ENCODE results near the gene JDP2. TPM values are rescaled to one million over a fixed set of nuclear protein-coding genes. Genes with fewer than 3 reads are reported as not detected.

Gene JDP2
- total RNA-seq, 2 experiments from 2014 or later: 1.3 to 1.4 TPM

- no peak for DNase-seq
- H3K4me1 Mint-ChIP-seq (ENCODE audit: low read depth): no peaks in the 10 kb centered on the region
- H3K9me3 Mint-ChIP-seq: no peaks in the 10 kb centered on the region
- no peak overlapping the region for H3K4me3 Mint-ChIP-seq
- H3K36me3 Mint-ChIP-seq (ENCODE audit: low read depth): no peaks in the 10 kb centered on the region
- no peak overlapping the region for H3K27ac Mint-ChIP-seq
- no peak for TF ChIP-seq CTCF (IDR thresholded peaks at IDR 0.05)
- H3K27me3 Mint-ChIP-seq: peaks cover 1% of the 10 kb centered on the region
- ATAC-seq: no peak
- CTCF ChIA-PET: interaction anchor here (3.1 kb wide), 1 partner anchor 9 kb away, joined by 17 read pairs; no protein-coding TSS in a partner anchor
- intact Hi-C loops (cut with micrococcal nuclease): no loop called here
- POLR2A ChIA-PET: no interaction called here
Measured at GRCh38 chr14:75445236-75445635, 17.4 kb downstream of the JDP2 start.

DNA sequence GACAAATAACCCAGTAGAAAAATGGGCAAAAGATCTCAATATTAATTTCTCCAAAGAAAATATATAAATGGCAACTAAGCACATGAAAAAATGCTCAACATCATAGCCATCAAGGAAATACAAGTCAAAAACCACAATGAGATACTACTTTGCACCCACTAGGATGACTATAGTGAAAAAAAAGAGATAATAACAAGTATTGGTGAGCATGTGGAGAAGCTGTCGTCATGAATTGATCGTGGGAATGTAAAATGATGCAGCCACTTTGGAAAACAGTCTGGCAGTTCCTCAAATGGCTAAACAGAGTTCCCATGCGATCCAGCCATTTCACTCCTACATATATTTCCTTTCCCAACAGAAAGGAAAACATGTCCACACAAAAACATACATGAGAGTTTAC lies 18.1 kb downstream of the JDP2 start:
- no peak for TF ChIP-seq CTCF (IDR thresholded peaks at IDR 0.05)
- intact Hi-C loops (cut with micrococcal nuclease): no loop called here
- no peak overlapping the region for H3K27ac Mint-ChIP-seq
- DNase-seq: no peak
- ChIA-PET POLR2A (interaction anchor here (0.6 to 1.2 kb wide), 2 partner anchors 41 to 109 kb away, joined by 3 read pairs; no protein-coding TSS in a partner anchor), CTCF (no interaction called here)
- no peaks in the 10 kb centered on the region for H3K9me3 Mint-ChIP-seq
- ATAC-seq: no peak
- peaks cover 2% of the 10 kb centered on the region for H3K27me3 Mint-ChIP-seq
- no peak overlapping the region for H3K4me3 Mint-ChIP-seq
- no peaks in the 10 kb centered on the region for H3K36me3 Mint-ChIP-seq (ENCODE audit: low read depth)
- H3K4me1 Mint-ChIP-seq (ENCODE audit: low read depth): no peaks in the 10 kb centered on the region

GRCh38 chr14:75446447-75446846 lies 18.6 kb downstream of the JDP2 start:
- no peak overlapping the region for H3K4me3 Mint-ChIP-seq
- ChIA-PET CTCF (interaction anchor here (1.2 kb wide), 1 partner anchor 10 kb away, joined by 3 read pairs; no protein-coding TSS in a partner anchor), POLR2A (interaction anchor here (0.6 to 1.2 kb wide), 3 partner anchors 31 to 109 kb away, joined by 3 read pairs; no protein-coding TSS in a partner anchor)
- no peaks in the 10 kb centered on the region for H3K36me3 Mint-ChIP-seq (ENCODE audit: low read depth)
- peaks cover 3% of the 10 kb centered on the region for H3K27me3 Mint-ChIP-seq
- DNase-seq (no peak), ATAC-seq (no peak)
- H3K27ac Mint-ChIP-seq: no peak overlapping the region
- no peaks in the 10 kb centered on the region for H3K9me3 Mint-ChIP-seq
- no peak for TF ChIP-seq CTCF (IDR thresholded peaks at IDR 0.05)
- no peaks in the 10 kb centered on the region for H3K4me1 Mint-ChIP-seq (ENCODE audit: low read depth)
- intact Hi-C loops (cut with micrococcal nuclease): no loop called here

GRCh38 chr14:75448209-75448608 lies 20.4 kb downstream of the JDP2 start:
- TF ChIP-seq CTCF (IDR thresholded peaks at IDR 0.05): no peak
- ATAC-seq: no peak
- Mint-ChIP-seq H3K4me1 (ENCODE audit: low read depth) (no peaks in the 10 kb centered on the region), H3K36me3 (ENCODE audit: low read depth) (no peaks in the 10 kb centered on the region), H3K4me3 (no peak overlapping the region), H3K27ac (no peak overlapping the region), H3K27me3 (peaks cover 3% of the 10 kb centered on the region), H3K9me3 (no peaks in the 10 kb centered on the region)
- DNase-seq: no peak
- CTCF ChIA-PET: interaction anchor here (1.3 to 1.9 kb wide), 4 partner anchors 9 to 206 kb away, joined by 3 to 7 read pairs (median 4); no protein-coding TSS in a partner anchor
- POLR2A ChIA-PET: no interaction called here
- intact Hi-C loops (cut with micrococcal nuclease): no loop called here

DNA sequence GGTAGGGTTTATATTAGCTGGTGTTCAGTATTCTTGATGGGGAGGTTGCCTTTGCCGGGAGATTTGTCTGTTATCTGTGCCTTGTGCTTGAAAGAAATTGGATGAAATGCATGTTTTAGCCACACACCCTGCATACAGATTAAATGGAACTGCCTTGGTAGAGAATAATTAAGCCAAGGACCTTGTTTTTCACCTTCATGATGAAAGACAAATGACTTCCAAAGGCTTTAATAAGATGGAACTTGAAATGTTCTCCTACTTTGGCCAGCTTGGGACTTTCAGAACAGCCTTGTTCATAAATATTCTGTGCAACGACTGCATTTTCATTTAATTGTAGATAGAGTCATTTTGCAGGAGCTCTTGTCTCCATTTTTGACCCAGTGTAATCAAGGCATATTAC lies 21.2 kb downstream of the JDP2 start:
- ChIA-PET POLR2A (interaction anchor here (1.1 kb wide), 1 partner anchor 13 kb away, joined by 3 read pairs; no protein-coding TSS in a partner anchor), CTCF (interaction anchor here (0.9 to 1.4 kb wide), 5 partner anchors 11 to 148 kb away, joined by 3 to 4 read pairs (median 3); no protein-coding TSS in a partner anchor)
- intact Hi-C loops (cut with micrococcal nuclease): no loop called here
- ATAC-seq: no peak
- Mint-ChIP-seq H3K36me3 (ENCODE audit: low read depth) (no peaks in the 10 kb centered on the region), H3K9me3 (no peaks in the 10 kb centered on the region), H3K27ac (no peak overlapping the region), H3K27me3 (peaks cover 3% of the 10 kb centered on the region), H3K4me3 (no peak overlapping the region), H3K4me1 (ENCODE audit: low read depth) (no peaks in the 10 kb centered on the region)
- no peak for TF ChIP-seq CTCF (IDR thresholded peaks at IDR 0.05)
- no peak for DNase-seq
